Measurements from ENCODE around the gene JARID2. TPM values are rescaled to one million over a fixed set of nuclear protein-coding genes. Genes with fewer than 3 reads are reported as not detected.

JARID2 gene
- total and polyA plus RNA-seq, 9 of the 15 experiments (the other 6 are each of a cell fraction or from before 2014, with no cell fraction given): 5.0 to 29.0 (median 15.6) TPM

- no peak for TF ChIP-seq PCBP1 (IDR thresholded peaks at IDR 0.05; ENCODE audit: low read depth, low read length, poor library complexity, severe bottlenecking)
- no peak for TF ChIP-seq LCOR (CRISPR knock-in tag; IDR thresholded peaks at IDR 0.05)
- TF ChIP-seq, protein P1, sequence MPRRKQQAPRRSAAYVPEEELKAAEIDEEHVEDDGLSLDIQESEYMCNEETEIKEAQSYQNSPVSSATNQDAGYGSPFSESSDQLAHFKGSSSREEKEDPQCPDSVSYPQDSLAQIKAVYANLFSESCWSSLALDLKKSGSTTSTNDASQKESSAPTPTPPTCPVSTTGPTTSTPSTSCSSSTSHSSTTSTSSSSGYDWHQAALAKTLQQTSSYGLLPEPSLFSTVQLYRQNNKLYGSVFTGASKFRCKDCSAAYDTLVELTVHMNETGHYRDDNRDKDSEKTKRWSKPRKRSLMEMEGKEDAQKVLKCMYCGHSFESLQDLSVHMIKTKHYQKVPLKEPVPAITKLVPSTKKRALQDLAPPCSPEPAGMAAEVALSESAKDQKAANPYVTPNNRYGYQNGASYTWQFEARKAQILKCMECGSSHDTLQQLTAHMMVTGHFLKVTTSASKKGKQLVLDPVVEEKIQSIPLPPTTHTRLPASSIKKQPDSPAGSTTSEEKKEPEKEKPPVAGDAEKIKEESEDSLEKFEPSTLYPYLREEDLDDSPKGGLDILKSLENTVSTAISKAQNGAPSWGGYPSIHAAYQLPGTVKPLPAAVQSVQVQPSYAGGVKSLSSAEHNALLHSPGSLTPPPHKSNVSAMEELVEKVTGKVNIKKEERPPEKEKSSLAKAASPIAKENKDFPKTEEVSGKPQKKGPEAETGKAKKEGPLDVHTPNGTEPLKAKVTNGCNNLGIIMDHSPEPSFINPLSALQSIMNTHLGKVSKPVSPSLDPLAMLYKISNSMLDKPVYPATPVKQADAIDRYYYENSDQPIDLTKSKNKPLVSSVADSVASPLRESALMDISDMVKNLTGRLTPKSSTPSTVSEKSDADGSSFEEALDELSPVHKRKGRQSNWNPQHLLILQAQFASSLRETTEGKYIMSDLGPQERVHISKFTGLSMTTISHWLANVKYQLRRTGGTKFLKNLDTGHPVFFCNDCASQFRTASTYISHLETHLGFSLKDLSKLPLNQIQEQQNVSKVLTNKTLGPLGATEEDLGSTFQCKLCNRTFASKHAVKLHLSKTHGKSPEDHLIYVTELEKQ (CRISPR knock-in tag; IDR thresholded peaks at IDR 0.05): no peak
- no peak for TF ChIP-seq ZBED1 (IDR thresholded peaks at IDR 0.05)
- no peak for TF ChIP-seq ELF4 (CRISPR knock-in tag; IDR thresholded peaks at IDR 0.05)
These were observed 234.7 kb downstream of the JARID2 start (continued) for GRCh38 chr6:15480525-15480924.

DNA sequence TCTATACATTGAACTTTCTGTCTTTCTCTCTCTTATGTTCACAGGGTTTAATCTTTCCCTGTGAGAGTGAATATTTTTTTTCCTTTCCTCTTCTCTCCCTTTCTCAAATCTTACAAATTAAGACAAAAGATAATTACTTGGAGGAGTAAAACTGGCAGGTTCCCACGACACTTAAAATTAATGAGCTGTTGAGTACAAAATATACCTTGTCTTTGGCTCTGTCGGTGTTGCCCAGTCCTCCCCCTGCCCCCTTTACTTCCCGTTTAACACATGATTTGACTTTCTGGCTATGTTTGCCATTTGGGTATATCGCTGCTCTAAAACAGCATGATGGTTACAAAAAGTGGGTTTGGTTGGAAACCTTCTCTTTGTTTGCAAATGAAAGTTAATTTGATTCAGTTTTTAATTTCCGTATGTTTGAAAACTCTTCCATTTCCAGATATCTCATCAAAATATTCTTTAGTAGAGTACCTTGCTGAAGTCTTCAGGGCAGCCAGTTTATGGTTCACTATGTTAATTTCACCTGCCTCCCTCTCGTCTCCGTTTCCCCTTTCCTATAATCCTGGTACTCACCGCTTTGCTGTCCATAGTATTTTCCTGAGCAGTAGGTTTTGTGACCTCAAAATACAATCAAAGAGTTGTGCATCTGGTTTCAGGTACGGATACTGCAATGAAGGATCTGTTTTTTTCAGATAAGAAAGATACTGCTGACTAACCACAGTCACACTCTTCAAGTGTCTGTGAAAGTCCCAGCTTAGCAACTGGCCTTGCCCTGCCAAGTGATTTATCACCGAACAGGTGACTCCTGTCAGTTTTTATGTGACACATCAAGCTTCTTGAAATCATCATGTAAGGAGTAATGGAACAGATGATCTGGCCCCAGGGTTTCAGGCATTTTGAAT lies 235.8 kb downstream of the JARID2 start:
- peaks cover 3 to 14% of the 10 kb centered on the region in 2 experiments; a peak in 3 of 5 replicates for H3K4me1 ChIP-seq (replicated peaks in 1 of 2; ENCODE audit: control insufficient read depth in 2 of 2, insufficient read depth in 2 of 2, low read length in 2 of 2)
- 11% methylated on average over 10 of the region's 10 CpGs for WGBS (ENCODE audit: insufficient coverage, low coverage, missing lambda C conversion rate)
- ATAC-seq (peak; percentile 97), DNase-seq (ENCODE audit: extremely low read depth in 1 of 4, low spot score in 3 of 4) (peak; percentile 82 to 90 (median 87)), FAIRE-seq (peak; percentile 96)
- ChIA-PET POLR2A (interaction anchor here (1.3 kb wide), 1 partner anchor 11 kb away, joined by 9 read pairs; no protein-coding TSS in a partner anchor), CTCF (ENCODE audit: low intra/inter-chr PET ratio) (no interaction called here)
- H3K9me1 ChIP-seq (ENCODE audit: control insufficient read depth, insufficient read depth, low read length): no peaks in the 10 kb centered on the region
- peaks cover 30% of the 10 kb centered on the region for H3K79me2 ChIP-seq (ENCODE audit: control insufficient read depth, insufficient read depth, low read length)
- no peak overlapping the region for H3K9ac ChIP-seq (ENCODE audit: insufficient read depth in 1 of 2, low read depth in 2 of 2, low read length in 2 of 2)
- H2AFZ ChIP-seq (ENCODE audit: low read depth, low read length): no peak overlapping the region
- H3K27me3 ChIP-seq (ENCODE audit: control insufficient read depth in 2 of 2, insufficient read depth in 2 of 2, low read length in 2 of 2): no peaks in the 10 kb centered on the region
- in situ Hi-C loops (cut with MboI): no loop called here
- H3K4me3 ChIP-seq: no peak overlapping the region
- no peaks in the 10 kb centered on the region for H3K9me3 ChIP-seq (replicated peaks; ENCODE audit: control insufficient read depth, insufficient read depth, low read depth, low read length)
- peak overlapping the region; percentile 1; the same call in 1 of the 2 replicates for H3K4me2 ChIP-seq (ENCODE audit: insufficient read depth, low read length)
- no TSS peak for BruUV-seq (replicated peaks)
- H4K20me1 ChIP-seq (replicated peaks; ENCODE audit: control insufficient read depth, insufficient read depth, low read length): peaks cover 8% of the 10 kb centered on the region; the same call in 1 of the 2 replicates
- peaks cover 2% of the 10 kb centered on the region; the same call in 1 of the 3 replicates for H3K36me3 ChIP-seq (ENCODE audit: control insufficient read depth, insufficient read depth, low read length)
- intact Hi-C loops (cut with micrococcal nuclease): loop anchor here (5.0 kb wide), 1 partner anchor 234 kb away; the partner anchor contains the start of gene JARID2
- no peak overlapping the region for H3K27ac ChIP-seq (ENCODE audit: extremely low read depth, low read depth, low read length)
- TF ChIP-seq DMBX1 (CRISPR knock-in tag; IDR thresholded peaks at IDR 0.05; ENCODE audit: borderline replicate concordance) (peak; percentile 87), SP1 (CRISPR knock-in tag; IDR thresholded peaks at IDR 0.05) (no peak; the same call in 1 of the 2 replicates), TFAP4 (CRISPR knock-in tag; IDR thresholded peaks at IDR 0.05; ENCODE audit: borderline replicate concordance) (peak; percentile 58; the same call in 1 of the 2 replicates), ZBTB17 (CRISPR knock-in tag; IDR thresholded peaks at IDR 0.05) (no peak), MTA3 (IDR thresholded peaks at IDR 0.05; ENCODE audit: borderline replicate concordance) (peak; percentile 89)
- TF ChIP-seq, protein P2, sequence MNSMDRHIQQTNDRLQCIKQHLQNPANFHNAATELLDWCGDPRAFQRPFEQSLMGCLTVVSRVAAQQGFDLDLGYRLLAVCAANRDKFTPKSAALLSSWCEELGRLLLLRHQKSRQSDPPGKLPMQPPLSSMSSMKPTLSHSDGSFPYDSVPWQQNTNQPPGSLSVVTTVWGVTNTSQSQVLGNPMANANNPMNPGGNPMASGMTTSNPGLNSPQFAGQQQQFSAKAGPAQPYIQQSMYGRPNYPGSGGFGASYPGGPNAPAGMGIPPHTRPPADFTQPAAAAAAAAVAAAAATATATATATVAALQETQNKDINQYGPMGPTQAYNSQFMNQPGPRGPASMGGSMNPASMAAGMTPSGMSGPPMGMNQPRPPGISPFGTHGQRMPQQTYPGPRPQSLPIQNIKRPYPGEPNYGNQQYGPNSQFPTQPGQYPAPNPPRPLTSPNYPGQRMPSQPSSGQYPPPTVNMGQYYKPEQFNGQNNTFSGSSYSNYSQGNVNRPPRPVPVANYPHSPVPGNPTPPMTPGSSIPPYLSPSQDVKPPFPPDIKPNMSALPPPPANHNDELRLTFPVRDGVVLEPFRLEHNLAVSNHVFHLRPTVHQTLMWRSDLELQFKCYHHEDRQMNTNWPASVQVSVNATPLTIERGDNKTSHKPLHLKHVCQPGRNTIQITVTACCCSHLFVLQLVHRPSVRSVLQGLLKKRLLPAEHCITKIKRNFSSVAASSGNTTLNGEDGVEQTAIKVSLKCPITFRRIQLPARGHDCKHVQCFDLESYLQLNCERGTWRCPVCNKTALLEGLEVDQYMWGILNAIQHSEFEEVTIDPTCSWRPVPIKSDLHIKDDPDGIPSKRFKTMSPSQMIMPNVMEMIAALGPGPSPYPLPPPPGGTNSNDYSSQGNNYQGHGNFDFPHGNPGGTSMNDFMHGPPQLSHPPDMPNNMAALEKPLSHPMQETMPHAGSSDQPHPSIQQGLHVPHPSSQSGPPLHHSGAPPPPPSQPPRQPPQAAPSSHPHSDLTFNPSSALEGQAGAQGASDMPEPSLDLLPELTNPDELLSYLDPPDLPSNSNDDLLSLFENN (IDR thresholded peaks at IDR 0.05; ENCODE audit: low read depth in 2 of 2, low read length in 2 of 2): peak in 1 of 2 experiments; percentile 73; a peak in 1 of 4 replicates

All from K562 (cell line).